Duodenal mucosa (tissue), 2 donors: ENCODE measurements around the gene FAM163A.

Experiments
- H3K27ac ChIP-seq: one replicate; pipeline ENCODE4 v1.7.0; 2013; ENCODE audit warnings: low read depth, low read length
- H3K27me3 ChIP-seq, 2 donors: one replicate each; pipeline ENCODE4 v1.7.0; 2013; ENCODE audit warnings: low read length in 2 of 2, control low read depth in 1 of 2; ENCODE audit not compliant: insufficient read depth in 2 of 2, control insufficient read depth in 1 of 2
- H3K36me3 ChIP-seq, 2 donors: one replicate each; pipeline ENCODE4 v1.7.0; 2013; ENCODE audit warnings: low read length in 2 of 2, control low read depth in 1 of 2; ENCODE audit not compliant: insufficient read depth in 2 of 2, control insufficient read depth in 1 of 2
- H3K4me1 ChIP-seq, 2 donors: one replicate each; pipeline ENCODE4 v1.7.0; 2013; ENCODE audit warnings: low read length in 2 of 2, control low read depth in 1 of 2; ENCODE audit not compliant: insufficient read depth in 2 of 2, control insufficient read depth in 1 of 2
- H3K4me3 ChIP-seq, 2 donors: one replicate each; pipeline ENCODE4 v1.7.0; 2013; ENCODE audit warnings: low read length in 2 of 2, low read depth in 1 of 2
- H3K9ac ChIP-seq, 2 donors: one replicate each; pipeline ENCODE4 v1.7.0; 2013; ENCODE audit warnings: low read length in 2 of 2, low read depth in 1 of 2
- H3K9me3 ChIP-seq, 2 donors: one replicate each; pipeline ENCODE4 v1.7.0; 2013; ENCODE audit warnings: low read length in 2 of 2, control low read depth in 1 of 2; ENCODE audit not compliant: control insufficient read depth in 1 of 2

FAM163A gene

GRCh38 chr1:179820226-179820970, 77.3 kb downstream of the FAM163A start:
- no peaks in the 10 kb centered on the region for H3K27me3 ChIP-seq
- H3K36me3 ChIP-seq, result no peaks in the 10 kb centered on the region
- H3K9ac ChIP-seq, result no peak overlapping the region
- H3K27ac ChIP-seq, result no peak overlapping the region
- no peaks in the 10 kb centered on the region for H3K9me3 ChIP-seq
- peaks cover 6 to 8% of the 10 kb centered on the region in 2 donors for H3K4me1 ChIP-seq
- H3K4me3 ChIP-seq, result no peak overlapping the region

- Histone ChIP-seq H3K9me3 (no peaks in the 10 kb centered on the region), H3K9ac (no peak overlapping the region), H3K27ac (no peak overlapping the region), H3K27me3 (no peaks in the 10 kb centered on the region), H3K4me1 (no peaks in the 10 kb centered on the region), H3K4me3 (no peak overlapping the region), H3K36me3 (no peaks in the 10 kb centered on the region)
Measured at GRCh38 chr1:179821524-179821923, 78.4 kb downstream of the FAM163A start.

GRCh38 chr1:179822065-179822464, 79.0 kb downstream of the FAM163A start:
- Histone ChIP-seq H3K36me3 (no peaks in the 10 kb centered on the region), H3K27ac (no peak overlapping the region), H3K4me1 (no peaks in the 10 kb centered on the region)

GRCh38 chr1:179823693-179824092, 80.6 kb downstream of the FAM163A start:
- Histone ChIP-seq H3K36me3 (no peaks in the 10 kb centered on the region), H3K27ac (no peak overlapping the region), H3K9me3 (no peaks in the 10 kb centered on the region), H3K9ac (no peak overlapping the region), H3K4me3 (no peak overlapping the region), H3K27me3 (no peaks in the 10 kb centered on the region), H3K4me1 (no peaks in the 10 kb centered on the region)

More at GRCh38 chr1:179822065-179822464, 79.0 kb downstream of the FAM163A start:
- H3K9me3 ChIP-seq, result no peaks in the 10 kb centered on the region
- H3K27me3 ChIP-seq, result no peaks in the 10 kb centered on the region
- H3K4me3 ChIP-seq, result no peak overlapping the region
- H3K9ac ChIP-seq, result no peak overlapping the region

- Histone ChIP-seq H3K4me1 (no peaks in the 10 kb centered on the region), H3K27ac (no peak overlapping the region), H3K36me3 (no peaks in the 10 kb centered on the region)
Measured at GRCh38 chr1:179824265-179824664, 81.2 kb downstream of the FAM163A start.

GRCh38 chr1:179825206-179825605, 82.1 kb downstream of the FAM163A start:
- Histone ChIP-seq H3K27ac (no peak overlapping the region), H3K27me3 (no peaks in the 10 kb centered on the region), H3K4me3 (no peak overlapping the region), H3K4me1 (no peaks in the 10 kb centered on the region), H3K36me3 (no peaks in the 10 kb centered on the region), H3K9ac (no peak overlapping the region), H3K9me3 (no peaks in the 10 kb centered on the region)

More at GRCh38 chr1:179824265-179824664, 81.2 kb downstream of the FAM163A start:
- no peak overlapping the region for H3K9ac ChIP-seq
- H3K9me3 ChIP-seq, result no peaks in the 10 kb centered on the region
- no peaks in the 10 kb centered on the region for H3K27me3 ChIP-seq
- H3K4me3 ChIP-seq, result no peak overlapping the region

GRCh38 chr1:179825798-179826460, 82.8 kb downstream of the FAM163A start:
- Histone ChIP-seq H3K4me1 (no peaks in the 10 kb centered on the region), H3K9me3 (no peaks in the 10 kb centered on the region), H3K4me3 (no peak overlapping the region), H3K27me3 (no peaks in the 10 kb centered on the region), H3K27ac (no peak overlapping the region), H3K36me3 (no peaks in the 10 kb centered on the region), H3K9ac (no peak overlapping the region)

- H3K27ac ChIP-seq, result no peak overlapping the region
- H3K4me3 ChIP-seq, result no peak overlapping the region
- no peaks in the 10 kb centered on the region for H3K27me3 ChIP-seq
- no peaks in the 10 kb centered on the region for H3K9me3 ChIP-seq
- no peaks in the 10 kb centered on the region for H3K4me1 ChIP-seq
- no peaks in the 10 kb centered on the region for H3K36me3 ChIP-seq
- H3K9ac ChIP-seq, result no peak overlapping the region
Measured at GRCh38 chr1:179826626-179827280, 83.7 kb downstream of the FAM163A start.

GRCh38 chr1:179828554-179829110, 85.5 kb downstream of the FAM163A start:
- H3K9me3 ChIP-seq, result no peaks in the 10 kb centered on the region

GRCh38 chr1:179831225-179831624, 88.1 kb downstream of the FAM163A start:
- no peaks in the 10 kb centered on the region for H3K9me3 ChIP-seq
- no peak overlapping the region for H3K4me3 ChIP-seq
- no peak overlapping the region for H3K27ac ChIP-seq
- H3K36me3 ChIP-seq, result no peaks in the 10 kb centered on the region
- no peaks in the 10 kb centered on the region for H3K27me3 ChIP-seq
- no peak overlapping the region for H3K9ac ChIP-seq
- H3K4me1 ChIP-seq, result no peaks in the 10 kb centered on the region

More at GRCh38 chr1:179828554-179829110, 85.5 kb downstream of the FAM163A start:
- no peaks in the 10 kb centered on the region for H3K4me1 ChIP-seq
- H3K27ac ChIP-seq, result no peak overlapping the region
- no peak overlapping the region for H3K9ac ChIP-seq
- H3K4me3 ChIP-seq, result no peak overlapping the region
- no peaks in the 10 kb centered on the region for H3K36me3 ChIP-seq
- no peaks in the 10 kb centered on the region for H3K27me3 ChIP-seq
